ENCODE data around the gene SYNPR.

Gene SYNPR

GRCh38 chr3:63631670-63632069 is 353.6 kb downstream of the SYNPR start:
- H3K4me2 ChIP-seq (ENCODE audit: insufficient read depth, low read length) = no peak overlapping the region
- no peak overlapping the region for H3K9ac ChIP-seq (ENCODE audit: low read depth, low read length)
- H2AFZ ChIP-seq (ENCODE audit: low read depth, low read length) = no peak overlapping the region
- H3K27me3 ChIP-seq (ENCODE audit: insufficient read depth, low read length, poor library complexity) = no peaks in the 10 kb centered on the region
- no peaks in the 10 kb centered on the region for H3K36me3 ChIP-seq (ENCODE audit: insufficient read depth, low read length)
- no peak for DNase-seq
- H4K20me1 ChIP-seq (ENCODE audit: insufficient read depth, low read length) = no peaks in the 10 kb centered on the region
- H3K79me2 ChIP-seq (ENCODE audit: insufficient read depth, low read length) = no peaks in the 10 kb centered on the region
- no peak overlapping the region for H3K27ac ChIP-seq (ENCODE audit: low read length)
- H3K4me3 ChIP-seq (ENCODE audit: low read depth in 1 of 2, low read length in 2 of 2) = no peak overlapping the region
- no peaks in the 10 kb centered on the region for H3K4me1 ChIP-seq (ENCODE audit: insufficient read depth, low read length)
- ATAC-seq (ENCODE audit: insufficient read depth, low read depth) = no peak
- TF ChIP-seq CTCF (IDR thresholded peaks at IDR 0.05; ENCODE audit: borderline replicate concordance, extremely low read depth, low read length, poor library complexity, severe bottlenecking) (no peak), EZH2 (IDR thresholded peaks at IDR 0.05; ENCODE audit: borderline replicate concordance, low read depth, low read length, severe bottlenecking) (no peak)
- H3K9me3 ChIP-seq (ENCODE audit: insufficient read depth, low read length, severe bottlenecking) = no peaks in the 10 kb centered on the region

- Histone ChIP-seq H3K4me3 (ENCODE audit: low read depth in 1 of 2, low read length in 2 of 2) (no peak overlapping the region), H3K9me3 (ENCODE audit: insufficient read depth, low read length, severe bottlenecking) (no peaks in the 10 kb centered on the region), H3K9ac (ENCODE audit: low read depth, low read length) (no peak overlapping the region), H3K27me3 (ENCODE audit: insufficient read depth, low read length, poor library complexity) (no peaks in the 10 kb centered on the region), H3K4me2 (ENCODE audit: insufficient read depth, low read length) (no peak overlapping the region), H2AFZ (ENCODE audit: low read depth, low read length) (no peak overlapping the region), H4K20me1 (ENCODE audit: insufficient read depth, low read length) (no peaks in the 10 kb centered on the region), H3K4me1 (ENCODE audit: insufficient read depth, low read length) (no peaks in the 10 kb centered on the region), H3K27ac (ENCODE audit: low read length) (no peak overlapping the region), H3K36me3 (ENCODE audit: insufficient read depth, low read length) (no peaks in the 10 kb centered on the region), H3K79me2 (ENCODE audit: insufficient read depth, low read length) (no peaks in the 10 kb centered on the region)
- ATAC-seq (ENCODE audit: insufficient read depth, low read depth) = no peak
- no peak for DNase-seq
- no peak for TF ChIP-seq CTCF (IDR thresholded peaks at IDR 0.05; ENCODE audit: borderline replicate concordance, extremely low read depth, low read length, poor library complexity, severe bottlenecking)
- TF ChIP-seq EZH2 (IDR thresholded peaks at IDR 0.05; ENCODE audit: borderline replicate concordance, low read depth, low read length, severe bottlenecking) = no peak
These were observed 357.1 kb downstream of the SYNPR start for GRCh38 chr3:63635186-63635585.

- H3K9me3 ChIP-seq (ENCODE audit: insufficient read depth, low read length, severe bottlenecking) = no peaks in the 10 kb centered on the region
- H4K20me1 ChIP-seq (ENCODE audit: insufficient read depth, low read length) = no peaks in the 10 kb centered on the region
- H3K27ac ChIP-seq (ENCODE audit: low read length) = no peak overlapping the region
- H3K4me1 ChIP-seq (ENCODE audit: insufficient read depth, low read length) = no peaks in the 10 kb centered on the region
- ATAC-seq (ENCODE audit: insufficient read depth, low read depth) (no peak), DNase-seq (no peak)
- H3K36me3 ChIP-seq (ENCODE audit: insufficient read depth, low read length) = no peaks in the 10 kb centered on the region
- no peak overlapping the region for H2AFZ ChIP-seq (ENCODE audit: low read depth, low read length)
- H3K4me3 ChIP-seq (ENCODE audit: low read depth in 1 of 2, low read length in 2 of 2) = no peak overlapping the region
- no peak overlapping the region for H3K9ac ChIP-seq (ENCODE audit: low read depth, low read length)
- TF ChIP-seq CTCF (IDR thresholded peaks at IDR 0.05; ENCODE audit: borderline replicate concordance, extremely low read depth, low read length, poor library complexity, severe bottlenecking) (no peak), EZH2 (IDR thresholded peaks at IDR 0.05; ENCODE audit: borderline replicate concordance, low read depth, low read length, severe bottlenecking) (no peak)
- no peaks in the 10 kb centered on the region for H3K79me2 ChIP-seq (ENCODE audit: insufficient read depth, low read length)
- H3K27me3 ChIP-seq (ENCODE audit: insufficient read depth, low read length, poor library complexity) = no peaks in the 10 kb centered on the region
- no peak overlapping the region for H3K4me2 ChIP-seq (ENCODE audit: insufficient read depth, low read length)
These were observed 361.7 kb downstream of the SYNPR start for GRCh38 chr3:63639806-63640205.

- TF ChIP-seq EZH2 (IDR thresholded peaks at IDR 0.05; ENCODE audit: borderline replicate concordance, low read depth, low read length, severe bottlenecking) (no peak), CTCF (IDR thresholded peaks at IDR 0.05; ENCODE audit: borderline replicate concordance, extremely low read depth, low read length, poor library complexity, severe bottlenecking) (no peak)
- no peak overlapping the region for H3K9ac ChIP-seq (ENCODE audit: low read depth, low read length)
- no peaks in the 10 kb centered on the region for H3K27me3 ChIP-seq (ENCODE audit: insufficient read depth, low read length, poor library complexity)
- H3K4me2 ChIP-seq (ENCODE audit: insufficient read depth, low read length) = no peak overlapping the region
- H3K36me3 ChIP-seq (ENCODE audit: insufficient read depth, low read length) = no peaks in the 10 kb centered on the region
- no peaks in the 10 kb centered on the region for H3K4me1 ChIP-seq (ENCODE audit: insufficient read depth, low read length)
- no peaks in the 10 kb centered on the region for H3K9me3 ChIP-seq (ENCODE audit: insufficient read depth, low read length, severe bottlenecking)
- no peak overlapping the region for H2AFZ ChIP-seq (ENCODE audit: low read depth, low read length)
- no peaks in the 10 kb centered on the region for H4K20me1 ChIP-seq (ENCODE audit: insufficient read depth, low read length)
- no peak overlapping the region for H3K4me3 ChIP-seq (ENCODE audit: low read depth in 1 of 2, low read length in 2 of 2)
- H3K79me2 ChIP-seq (ENCODE audit: insufficient read depth, low read length) = no peaks in the 10 kb centered on the region
- no peak overlapping the region for H3K27ac ChIP-seq (ENCODE audit: low read length)
- DNase-seq = no peak
- no peak for ATAC-seq (ENCODE audit: insufficient read depth, low read depth)
These were observed 364.4 kb downstream of the SYNPR start for GRCh38 chr3:63642488-63642887.
